Measurements from ENCODE around the gene CACNG4.

CACNG4 gene

GRCh38 chr17:67069603-67070136 is 105.2 kb downstream of the CACNG4 start:
- Histone ChIP-seq H3K9ac (no peak overlapping the region), H3K4me2 (ENCODE audit: low read length) (no peak overlapping the region)

DNA sequence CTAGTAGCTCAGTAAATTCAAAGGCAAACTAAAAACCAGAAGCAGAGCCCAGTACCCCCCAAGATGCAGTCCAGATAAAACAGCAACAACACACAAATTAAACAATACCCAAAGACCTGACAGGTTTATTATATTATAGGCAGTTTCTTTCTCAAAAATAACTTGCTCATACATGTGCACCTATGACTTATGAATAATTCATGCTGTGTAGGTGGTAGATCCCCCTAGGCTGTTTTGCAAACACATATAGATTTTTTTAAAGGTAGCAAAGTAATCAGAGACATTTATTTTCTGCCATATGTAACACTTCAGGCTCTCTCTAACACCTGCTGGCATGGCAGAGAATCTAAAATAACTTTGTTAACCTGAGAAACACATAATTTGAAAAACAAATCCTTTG is 107.1 kb downstream of the CACNG4 start:
- no peak overlapping the region for H3K27ac ChIP-seq
- no peak overlapping the region for H3K4me2 ChIP-seq (ENCODE audit: low read length)
- H3K9me3 ChIP-seq (ENCODE audit: control insufficient read depth, low read length) = no peaks in the 10 kb centered on the region
- no peaks in the 10 kb centered on the region for H3K79me2 ChIP-seq
- H3K4me1 ChIP-seq = no peaks in the 10 kb centered on the region
- no peaks in the 10 kb centered on the region for H3K36me3 ChIP-seq (ENCODE audit: control insufficient read depth, insufficient read depth, low read length)
- no peak for TF ChIP-seq CTCF (IDR thresholded peaks at IDR 0.05)
- no peak overlapping the region for H3K9ac ChIP-seq
- H2AFZ ChIP-seq = no peak overlapping the region
- no peak overlapping the region for H3K4me3 ChIP-seq (ENCODE audit: low read depth, low read length)
- no peaks in the 10 kb centered on the region for H3K27me3 ChIP-seq (ENCODE audit: control insufficient read depth, insufficient read depth, low read length)

More at GRCh38 chr17:67069603-67070136, 105.2 kb downstream of the CACNG4 start:
- Histone ChIP-seq H3K79me2 (no peaks in the 10 kb centered on the region), H3K4me3 (ENCODE audit: low read depth, low read length) (no peak overlapping the region), H3K27me3 (ENCODE audit: control insufficient read depth, insufficient read depth, low read length) (no peaks in the 10 kb centered on the region), H2AFZ (no peak overlapping the region), H3K27ac (no peak overlapping the region), H3K36me3 (ENCODE audit: control insufficient read depth, insufficient read depth, low read length) (no peaks in the 10 kb centered on the region), H3K9me3 (ENCODE audit: control insufficient read depth, low read length) (no peaks in the 10 kb centered on the region), H3K4me1 (no peaks in the 10 kb centered on the region)
- TF ChIP-seq CTCF (IDR thresholded peaks at IDR 0.05) = no peak

GRCh38 chr17:67072885-67073284 is 108.4 kb downstream of the CACNG4 start:
- Histone ChIP-seq H3K79me2 (no peaks in the 10 kb centered on the region), H3K4me1 (no peaks in the 10 kb centered on the region), H3K9ac (no peak overlapping the region), H3K27ac (no peak overlapping the region), H3K9me3 (ENCODE audit: control insufficient read depth, low read length) (no peaks in the 10 kb centered on the region), H3K4me3 (ENCODE audit: low read depth, low read length) (no peak overlapping the region), H3K27me3 (ENCODE audit: control insufficient read depth, insufficient read depth, low read length) (no peaks in the 10 kb centered on the region), H2AFZ (no peak overlapping the region), H3K4me2 (ENCODE audit: low read length) (no peak overlapping the region), H3K36me3 (ENCODE audit: control insufficient read depth, insufficient read depth, low read length) (no peaks in the 10 kb centered on the region)
- no peak for TF ChIP-seq CTCF (IDR thresholded peaks at IDR 0.05)

DNA sequence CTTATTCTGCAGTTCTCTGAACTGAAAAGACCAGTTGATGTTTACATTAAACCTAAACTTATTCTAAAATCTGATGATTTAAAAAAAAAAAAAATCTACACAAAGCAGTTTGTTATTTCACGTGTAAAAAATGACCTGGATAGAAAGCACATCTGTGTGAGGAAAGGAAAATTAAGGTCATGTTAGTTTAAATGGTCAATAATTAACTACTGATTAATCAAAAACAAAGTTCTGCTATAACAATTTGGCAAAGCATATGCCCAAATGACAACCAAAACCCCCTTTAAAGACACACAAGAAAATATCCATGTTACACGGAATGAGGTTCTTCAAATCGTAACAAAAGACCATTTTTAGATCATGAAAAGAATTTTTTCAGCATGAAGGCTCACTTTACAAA is 110.3 kb downstream of the CACNG4 start:
- Histone ChIP-seq H3K9ac (no peak overlapping the region), H2AFZ (no peak overlapping the region), H3K4me2 (ENCODE audit: low read length) (no peak overlapping the region), H3K79me2 (no peaks in the 10 kb centered on the region), H3K9me3 (ENCODE audit: control insufficient read depth, low read length) (no peaks in the 10 kb centered on the region), H3K27me3 (ENCODE audit: control insufficient read depth, insufficient read depth, low read length) (no peaks in the 10 kb centered on the region), H3K4me1 (no peaks in the 10 kb centered on the region), H3K4me3 (ENCODE audit: low read depth, low read length) (no peak overlapping the region), H3K27ac (no peak overlapping the region), H3K36me3 (ENCODE audit: control insufficient read depth, insufficient read depth, low read length) (no peaks in the 10 kb centered on the region)
- TF ChIP-seq CTCF (IDR thresholded peaks at IDR 0.05) = no peak

GRCh38 chr17:67076290-67076689 is 111.8 kb downstream of the CACNG4 start:
- H2AFZ ChIP-seq = no peak overlapping the region
- no peaks in the 10 kb centered on the region for H3K79me2 ChIP-seq
- no peaks in the 10 kb centered on the region for H3K36me3 ChIP-seq (ENCODE audit: control insufficient read depth, insufficient read depth, low read length)
- H3K9me3 ChIP-seq (ENCODE audit: control insufficient read depth, low read length) = no peaks in the 10 kb centered on the region
- no peak overlapping the region for H3K4me2 ChIP-seq (ENCODE audit: low read length)
- H3K4me3 ChIP-seq (ENCODE audit: low read depth, low read length) = no peak overlapping the region
- no peaks in the 10 kb centered on the region for H3K4me1 ChIP-seq
- no peaks in the 10 kb centered on the region for H3K27me3 ChIP-seq (ENCODE audit: control insufficient read depth, insufficient read depth, low read length)
- no peak overlapping the region for H3K9ac ChIP-seq
- H3K27ac ChIP-seq = no peak overlapping the region
- TF ChIP-seq CTCF (IDR thresholded peaks at IDR 0.05) = no peak

All from parathyroid adenoma (tissue), 2 donors.